Astrocyte of the cerebellum (primary cell): ENCODE measurements around the gene KIAA1614.

Source experiments
- DNase-seq: peaks from one replicate; pipeline ENCODE4 v3.0.0-alpha.2; 2011; ENCODE audit warnings: low read depth
- H3K4me3 ChIP-seq: 2 replicates; pipeline ENCODE4 v1.5.1; 2011; ENCODE audit warnings: mild to moderate bottlenecking, low read depth, low read length, moderate library complexity
- in situ Hi-C: cut with HindIII; loops from 2 replicates; pipeline ENCODE4 v1.10.0; 2017; ENCODE audit warnings: low sequenced_read_pairs
- TF ChIP-seq, protein P1 (sequence below): IDR thresholded peaks from 2 replicates; pipeline ENCODE4 v1.5.1; 2012; ENCODE audit warnings: low read length, low read depth, moderate library complexity, mild to moderate bottlenecking; ENCODE audit errors: missing control alignments

KIAA1614 gene

DNA sequence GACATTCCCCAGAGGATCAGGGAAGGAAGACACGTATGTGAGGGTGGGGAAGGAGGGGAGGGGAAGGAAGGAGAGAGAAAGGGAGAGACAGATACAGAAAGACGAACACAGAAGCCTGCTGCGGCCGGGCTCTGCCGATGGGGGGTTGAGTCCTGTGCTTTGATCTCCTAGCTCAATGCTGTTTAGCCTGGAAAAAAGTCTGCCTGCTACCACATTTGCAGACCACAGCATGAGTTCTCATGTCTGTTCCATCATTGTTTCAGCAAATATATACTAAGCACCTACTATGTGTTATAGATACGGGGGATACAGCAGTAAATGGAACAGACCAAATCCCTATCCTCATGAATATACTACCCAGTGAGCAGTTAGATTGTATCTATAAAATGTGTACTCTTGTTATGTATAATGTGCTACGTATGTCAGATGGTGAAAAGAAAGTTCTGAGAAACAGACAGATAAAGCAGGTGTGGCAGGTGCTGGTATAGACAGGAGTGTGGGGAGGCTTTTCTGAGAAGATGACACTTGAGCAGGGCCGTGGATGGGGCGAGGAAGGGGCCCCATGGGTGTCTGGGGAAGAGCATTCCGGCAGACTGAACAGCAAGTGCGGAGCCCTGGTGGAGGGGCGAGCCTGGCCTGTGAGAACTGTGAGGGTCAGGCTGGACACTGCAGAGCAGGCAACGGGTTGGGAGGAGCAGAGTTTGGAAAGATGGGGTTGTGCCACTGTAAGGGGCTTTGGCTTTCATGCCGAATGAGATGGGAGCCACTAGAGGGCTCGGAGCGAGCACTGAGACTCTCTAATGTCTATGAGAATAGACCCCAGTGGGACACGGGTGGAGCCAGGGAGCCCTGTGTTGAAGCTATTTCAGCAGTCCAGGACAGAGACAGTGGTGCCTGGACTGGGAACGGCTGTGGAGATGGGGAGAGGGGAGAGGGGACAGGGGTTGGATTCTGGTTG lies 34.1 kb downstream of the KIAA1614 start:
- TF ChIP-seq, protein P1, sequence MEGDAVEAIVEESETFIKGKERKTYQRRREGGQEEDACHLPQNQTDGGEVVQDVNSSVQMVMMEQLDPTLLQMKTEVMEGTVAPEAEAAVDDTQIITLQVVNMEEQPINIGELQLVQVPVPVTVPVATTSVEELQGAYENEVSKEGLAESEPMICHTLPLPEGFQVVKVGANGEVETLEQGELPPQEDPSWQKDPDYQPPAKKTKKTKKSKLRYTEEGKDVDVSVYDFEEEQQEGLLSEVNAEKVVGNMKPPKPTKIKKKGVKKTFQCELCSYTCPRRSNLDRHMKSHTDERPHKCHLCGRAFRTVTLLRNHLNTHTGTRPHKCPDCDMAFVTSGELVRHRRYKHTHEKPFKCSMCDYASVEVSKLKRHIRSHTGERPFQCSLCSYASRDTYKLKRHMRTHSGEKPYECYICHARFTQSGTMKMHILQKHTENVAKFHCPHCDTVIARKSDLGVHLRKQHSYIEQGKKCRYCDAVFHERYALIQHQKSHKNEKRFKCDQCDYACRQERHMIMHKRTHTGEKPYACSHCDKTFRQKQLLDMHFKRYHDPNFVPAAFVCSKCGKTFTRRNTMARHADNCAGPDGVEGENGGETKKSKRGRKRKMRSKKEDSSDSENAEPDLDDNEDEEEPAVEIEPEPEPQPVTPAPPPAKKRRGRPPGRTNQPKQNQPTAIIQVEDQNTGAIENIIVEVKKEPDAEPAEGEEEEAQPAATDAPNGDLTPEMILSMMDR: no peak
- in situ Hi-C loops: no loop called here
- DNase-seq: no peak
- no peak overlapping the region for H3K4me3 ChIP-seq

- H3K4me3 ChIP-seq: no peak overlapping the region
- DNase-seq: no peak
- in situ Hi-C loops: no loop called here
- TF ChIP-seq, protein P1: no peak
Observed at GRCh38 chr1:180947499-180947885, 34.8 kb downstream of the KIAA1614 start.

GRCh38 chr1:180947901-180948640 lies 35.4 kb downstream of the KIAA1614 start:
- TF ChIP-seq, protein P1: no peak
- no peak for DNase-seq
- no peak overlapping the region for H3K4me3 ChIP-seq
- in situ Hi-C loops: no loop called here

GRCh38 chr1:180948641-180949615 lies 36.2 kb downstream of the KIAA1614 start:
- no peak for DNase-seq
- in situ Hi-C loops: no loop called here
- TF ChIP-seq, protein P1: no peak
- H3K4me3 ChIP-seq: no peak overlapping the region

GRCh38 chr1:180949616-180950000 lies 36.9 kb downstream of the KIAA1614 start:
- no peak for DNase-seq
- TF ChIP-seq, protein P1: no peak
- in situ Hi-C loops: no loop called here
- H3K4me3 ChIP-seq: no peak overlapping the region

- H3K4me3 ChIP-seq: no peak overlapping the region
- in situ Hi-C loops: no loop called here
- TF ChIP-seq, protein P1: no peak
- DNase-seq: no peak
Observed at GRCh38 chr1:180950321-180950720, 37.6 kb downstream of the KIAA1614 start.
